Fibroblast of mammary gland (primary cell): ENCODE data around the gene PIEZO1.

Source experiments
- DNase-seq: peaks from one replicate; pipeline ENCODE4 v3.0.0-alpha.2; 2010; ENCODE audit warnings: low read depth
- H3K4me3 ChIP-seq: 2 replicates; pipeline ENCODE4 v1.5.1; 2011; ENCODE audit warnings: low read depth, mild to moderate bottlenecking, low read length, moderate library complexity; ENCODE audit not compliant: control insufficient read depth
- CTCF ChIP-seq: conservative IDR thresholded peaks from 2 replicates; pipeline ENCODE4 v1.5.1; 2011; ENCODE audit warnings: low read depth, low read length, inconsistent platforms; ENCODE audit not compliant: control insufficient read depth, insufficient read depth

The PIEZO1 gene

GRCh38 chr16:88763502-88764053 is 21.4 kb downstream of the PIEZO1 start:
- no peak for TF ChIP-seq CTCF
- H3K4me3 ChIP-seq, result no peak overlapping the region
- DNase-seq, result no peak

DNA sequence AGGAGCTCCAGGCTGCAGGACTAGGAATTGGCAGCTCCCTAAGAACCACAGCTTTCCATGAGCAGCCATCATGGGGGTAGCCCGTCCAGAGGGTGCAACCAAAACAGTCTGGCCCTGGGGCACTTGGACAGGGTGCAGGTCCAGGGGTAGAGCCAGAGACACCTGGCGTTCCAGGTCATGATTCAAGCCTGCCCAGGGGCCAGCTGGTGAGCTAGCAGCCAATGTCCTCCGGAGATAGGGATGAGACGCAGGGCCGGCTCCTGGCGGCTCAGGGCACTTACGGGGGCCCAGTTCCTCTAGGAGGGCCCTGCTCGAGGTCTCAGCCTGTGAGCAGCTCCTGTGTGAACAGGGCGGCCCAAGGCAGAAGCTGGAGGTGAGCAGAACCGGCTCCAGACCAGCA is 22.1 kb downstream of the PIEZO1 start:
- H3K4me3 ChIP-seq, result no peak overlapping the region
- no peak for DNase-seq
- no peak for TF ChIP-seq CTCF

DNA sequence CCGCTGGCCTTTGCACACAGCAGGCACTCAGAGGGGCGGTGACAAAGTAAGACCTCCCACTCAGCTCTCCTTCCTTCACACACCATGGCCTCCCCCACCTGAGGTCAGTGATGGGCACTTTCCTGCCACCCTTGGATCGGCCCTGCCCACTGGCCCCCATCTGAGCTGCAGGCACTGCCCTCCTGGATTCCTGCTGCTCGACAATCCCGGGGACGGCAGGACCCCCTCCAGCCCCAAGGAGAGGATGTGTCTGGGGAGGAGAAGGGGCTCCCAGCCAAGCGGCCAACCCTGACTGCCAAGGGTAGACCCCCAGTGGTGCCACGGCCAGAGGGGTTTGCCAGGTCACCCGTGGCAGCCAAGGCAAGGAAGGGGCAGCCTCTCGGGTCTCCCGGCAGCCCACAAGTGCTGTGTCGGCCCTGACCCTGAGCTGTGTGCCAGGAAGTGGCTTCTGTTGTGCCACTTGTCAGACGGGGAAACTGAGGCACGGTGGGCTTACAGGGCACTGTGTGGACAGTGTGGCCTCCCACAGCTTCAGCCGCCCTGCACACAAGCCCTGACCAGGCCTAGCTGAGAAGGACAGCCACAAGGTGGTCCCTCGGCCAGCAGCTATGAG is 22.7 kb downstream of the PIEZO1 start:
- DNase-seq, result no peak
- no peak overlapping the region for H3K4me3 ChIP-seq
- TF ChIP-seq CTCF, result no peak

DNA sequence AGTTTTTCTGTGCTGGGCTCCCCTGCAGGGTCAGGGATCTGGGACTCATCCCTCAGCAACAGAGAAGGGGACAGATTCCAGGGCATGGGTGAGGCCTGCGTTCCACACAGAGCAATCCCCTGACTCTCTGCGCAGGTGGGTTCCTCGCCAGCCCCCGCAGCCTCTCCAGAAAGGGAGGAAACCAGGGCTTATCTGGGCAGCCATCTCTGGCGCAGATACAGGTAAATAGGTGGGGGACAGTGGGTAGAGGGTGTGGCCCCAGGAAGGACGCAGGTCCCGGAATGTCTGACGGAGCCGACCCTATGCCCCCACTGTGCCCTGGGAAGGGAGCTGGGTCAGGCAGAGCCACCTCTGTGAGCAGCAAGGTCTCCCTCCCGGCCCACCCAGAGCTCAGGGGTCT is 23.2 kb downstream of the PIEZO1 start:
- TF ChIP-seq CTCF, result no peak
- DNase-seq, result no peak
- no peak overlapping the region for H3K4me3 ChIP-seq

DNA sequence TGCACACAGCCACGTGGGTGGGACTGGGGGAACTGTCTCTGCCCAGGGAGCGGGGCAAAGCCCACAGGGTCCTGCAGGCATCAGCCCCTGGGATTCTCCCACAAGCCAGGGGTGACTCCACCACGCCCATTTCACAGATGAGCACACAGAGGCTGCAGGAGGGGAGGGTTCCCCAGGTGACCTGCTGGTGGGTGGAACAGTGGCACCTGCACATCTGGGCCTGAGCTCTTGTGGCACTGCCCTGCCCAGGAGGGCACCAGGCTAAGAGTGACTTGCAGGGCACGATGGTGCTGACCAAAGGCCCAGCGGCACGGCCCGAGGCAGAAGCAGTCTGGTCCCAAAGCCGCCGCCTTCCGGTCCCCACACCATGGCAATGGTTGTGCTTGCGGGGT is 23.9 kb downstream of the PIEZO1 start:
- no peak overlapping the region for H3K4me3 ChIP-seq
- no peak for TF ChIP-seq CTCF
- no peak for DNase-seq

DNA sequence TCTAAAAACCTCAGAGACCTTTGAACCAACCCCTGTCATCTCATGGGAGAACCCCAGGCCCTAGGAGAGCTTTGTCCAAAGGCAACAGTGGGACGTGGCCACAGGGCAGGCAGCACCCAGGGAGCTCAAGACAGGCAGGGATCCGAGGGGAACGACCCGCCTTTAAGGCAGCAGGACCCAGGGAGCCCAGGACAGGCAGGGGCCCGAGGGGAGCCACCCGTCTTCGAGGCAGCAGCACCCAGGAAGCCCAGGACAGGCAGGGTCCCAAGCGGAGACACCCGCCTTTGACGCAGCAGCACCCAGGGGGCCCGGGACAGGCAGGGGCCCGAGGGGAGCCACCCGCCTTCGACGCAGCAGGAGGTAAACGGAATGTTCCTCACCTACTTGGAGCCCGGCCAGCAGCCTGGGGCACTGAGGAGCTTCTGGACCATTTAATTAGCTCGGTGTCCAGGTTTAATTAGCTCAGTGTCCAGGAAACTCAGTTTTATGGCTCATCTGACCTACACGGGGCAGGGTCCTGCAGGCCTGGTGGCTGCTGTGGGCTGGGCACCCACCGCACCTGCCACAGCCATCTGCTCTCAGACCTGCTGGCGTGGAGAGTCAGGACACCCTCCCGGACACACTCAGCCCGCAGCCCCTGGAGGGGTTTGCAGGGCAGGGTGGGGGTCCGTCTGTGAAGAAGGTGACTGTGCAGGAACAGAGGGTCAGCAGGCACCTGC is 24.4 kb downstream of the PIEZO1 start:
- DNase-seq, result no peak
- H3K4me3 ChIP-seq, result no peak overlapping the region
- no peak for TF ChIP-seq CTCF
